CD4-positive, alpha-beta T cell (primary cell): ENCODE measurements around the gene TNS3. TPM values are rescaled to one million over a fixed set of nuclear protein-coding genes. Genes with fewer than 3 reads are reported as not detected.

Experiments used
- ATAC-seq: fragments of 200-7000 bp; cut with Tn5 transposase; one replicate; pipeline ENCODE4 v1.10.0; 2022; ENCODE audit warnings: mild to moderate bottlenecking; ENCODE audit not compliant: poor library complexity
- CTCF ChIA-PET: fragments of 350-600 bp; sonication (Branson Sonifier 250); formaldehyde crosslinking; loops from one replicate; lab custom pipeline; 2021; ENCODE audit warnings: antibody characterized with exemption, inconsistent platforms; lab: Charles Lee
- POLR2A ChIA-PET: fragments of 350-600 bp; sonication (Branson Sonifier 250); formaldehyde crosslinking; loops from one replicate; lab custom pipeline; 2021; ENCODE audit warnings: antibody characterized with exemption, inconsistent platforms; lab: Charles Lee
- DNase-seq, 14 experiments: peaks; one replicate each; pipeline ENCODE4 v3.0.0-alpha.2; 2013 to 2020; ENCODE audit warnings: mixed read lengths in 2 of 14
- H3K27ac ChIP-seq, 2 donors: one replicate each; pipeline versions ENCODE4 v1.5.1 to v1.7.0; 2013; ENCODE audit warnings: low read length in 2 of 2, low read depth in 1 of 2, mild to moderate bottlenecking in 1 of 2
- H3K27me3 ChIP-seq, 2 experiments: 1 replicate in 1 of 2; 2 replicates in 1 of 2; pipeline versions ENCODE4 v1.6.1 to v1.7.0; 2013; ENCODE audit warnings: low read length in 2 of 2, control low read depth in 1 of 2, mild to moderate bottlenecking in 1 of 2, moderate library complexity in 1 of 2; ENCODE audit not compliant: insufficient read depth in 2 of 2, control insufficient read depth in 1 of 2
- H3K36me3 ChIP-seq: one replicate; pipeline ENCODE4 v1.6.1; 2013; ENCODE audit warnings: low read length, control low read depth; ENCODE audit not compliant: insufficient read depth
- H3K4me1 ChIP-seq: one replicate; pipeline ENCODE4 v1.6.1; 2013; ENCODE audit warnings: low read length, control low read depth; ENCODE audit not compliant: insufficient read depth
- H3K4me3 ChIP-seq: one replicate; pipeline ENCODE4 v1.5.1; 2013; ENCODE audit warnings: mild to moderate bottlenecking, low read length, moderate library complexity
- H3K9me3 ChIP-seq, 2 experiments: 1 replicate in 1 of 2; 2 replicates in 1 of 2; pipeline versions ENCODE4 v1.6.1 to v1.7.0; 2013; ENCODE audit warnings: low read length in 2 of 2, mild to moderate bottlenecking in 2 of 2, control low read depth in 1 of 2, moderate library complexity in 1 of 2; ENCODE audit not compliant: control insufficient read depth in 1 of 2, insufficient read depth in 1 of 2
- H3K27ac Mint-ChIP-seq: one replicate; pipeline ENCODE4 v1.8.0; 2020; ENCODE audit warnings: mixed read lengths
- H3K27me3 Mint-ChIP-seq: one replicate; pipeline ENCODE4 v1.8.0; 2021; ENCODE audit warnings: mixed read lengths
- H3K36me3 Mint-ChIP-seq: one replicate; pipeline ENCODE4 v1.8.0; 2021; ENCODE audit warnings: low read depth, mixed read lengths
- H3K4me1 Mint-ChIP-seq: one replicate; pipeline ENCODE4 v1.8.0; 2021; ENCODE audit warnings: low read depth, mixed read lengths
- H3K4me3 Mint-ChIP-seq: one replicate; pipeline ENCODE4 v1.8.0; 2020; ENCODE audit warnings: mild to moderate bottlenecking, mixed read lengths
- H3K9me3 Mint-ChIP-seq: one replicate; pipeline ENCODE4 v1.8.0; 2020; ENCODE audit warnings: mixed read lengths
- intact Hi-C, 2 experiments: fragments of 100-400 bp; cut with DNase I in 1 of 2; cut with micrococcal nuclease in 1 of 2; formaldehyde crosslinking; loops; one replicate each; pipeline versions ENCODE4 v1.15.1 to v1.9.0; 2023 to 2025; cut with DNase I, micrococcal nuclease
- total RNA-seq, 174 experiments: library from RNA in 2 of 174; stranded (reverse) in 2 of 174; gene quantifications; one replicate each; pipeline ENCODE4 v1.2.3 and lab custom pipeline; 2021 to 2026
- TF ChIP-seq, protein P1 (sequence below): fragments of 200-600 bp; IDR thresholded peaks from one replicate; pipeline ENCODE4 v1.8.0; 2022; ENCODE audit warnings: antibody characterized with exemption, mild to moderate bottlenecking

Gene TNS3
- total RNA-seq, 2 experiments from 2014 or later = 0.16 to 0.47 TPM

DNA sequence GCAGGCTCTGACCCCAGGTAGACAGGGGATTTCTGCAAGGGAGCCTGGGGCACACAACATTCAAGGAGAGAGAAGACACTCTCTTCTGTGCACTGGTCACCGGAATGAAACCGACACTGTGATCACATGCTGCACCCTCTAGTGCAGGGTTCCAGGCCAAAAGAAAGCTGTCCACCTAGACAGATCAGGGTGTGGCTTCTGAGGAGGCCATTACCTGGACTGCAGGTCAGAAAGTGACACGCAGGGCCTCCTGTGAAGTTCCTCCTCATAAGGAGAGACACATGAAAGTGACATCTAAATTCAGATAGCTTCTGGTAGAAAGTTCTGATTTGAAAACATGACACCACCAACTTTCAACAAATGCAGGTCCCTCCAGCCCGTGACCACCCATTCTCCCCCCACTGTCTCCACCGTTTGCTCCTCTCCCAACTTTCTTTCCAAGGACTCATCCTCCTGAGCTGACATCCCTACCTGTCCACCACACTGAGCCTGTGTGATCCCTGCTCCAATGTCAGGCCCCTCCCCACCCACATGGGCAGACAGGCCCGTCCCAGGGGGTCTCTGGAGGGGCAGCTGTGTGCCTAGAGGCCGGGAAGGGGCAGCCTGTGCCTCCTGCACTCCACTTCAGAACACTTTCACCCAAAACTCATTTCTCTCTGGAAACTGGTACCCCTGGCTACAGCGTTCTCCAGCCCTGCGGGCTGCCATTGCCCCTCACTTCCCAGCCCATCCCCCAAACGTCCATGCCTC lies 198.0 kb downstream of the TNS3 start:
- CTCF ChIA-PET = no interaction called here

DNA sequence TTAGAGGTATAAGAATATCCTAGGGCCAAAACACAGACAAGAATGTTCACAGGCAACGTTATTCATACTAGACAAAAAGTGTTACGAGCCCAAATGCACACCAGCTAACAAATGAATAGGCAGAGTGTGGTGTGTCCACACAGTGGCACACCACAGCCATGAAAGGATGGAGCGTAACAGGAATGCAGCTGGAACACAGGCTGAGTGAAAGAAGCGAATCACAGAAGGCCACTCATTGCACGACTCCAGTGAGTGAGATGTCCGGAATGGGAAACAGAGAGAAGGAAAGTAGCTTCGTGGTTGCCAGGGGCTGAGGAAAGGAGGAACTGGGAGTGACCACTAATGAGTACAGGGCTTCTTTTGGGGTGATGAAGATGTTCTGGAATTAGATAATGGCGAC lies 198.8 kb downstream of the TNS3 start:
- H3K36me3 Mint-ChIP-seq = no peaks in the 10 kb centered on the region
- Histone ChIP-seq H3K4me3 (no peak overlapping the region), H3K36me3 (no peaks in the 10 kb centered on the region), H3K4me1 (no peaks in the 10 kb centered on the region), H3K27me3 (no peaks in the 10 kb centered on the region), H3K27ac (no peak overlapping the region), H3K9me3 (peaks cover 0 to 15% of the 10 kb centered on the region in 2 experiments)
- H3K4me1 Mint-ChIP-seq = no peaks in the 10 kb centered on the region
- no peak overlapping the region for H3K4me3 Mint-ChIP-seq
- H3K9me3 Mint-ChIP-seq = no peaks in the 10 kb centered on the region
- POLR2A ChIA-PET = no interaction called here
- no peak for DNase-seq
- intact Hi-C loops = no loop called here
- peaks cover 6% of the 10 kb centered on the region for H3K27me3 Mint-ChIP-seq
- no peak for ATAC-seq
- no peak overlapping the region for H3K27ac Mint-ChIP-seq
- CTCF ChIA-PET = no interaction called here
- TF ChIP-seq, protein P1, sequence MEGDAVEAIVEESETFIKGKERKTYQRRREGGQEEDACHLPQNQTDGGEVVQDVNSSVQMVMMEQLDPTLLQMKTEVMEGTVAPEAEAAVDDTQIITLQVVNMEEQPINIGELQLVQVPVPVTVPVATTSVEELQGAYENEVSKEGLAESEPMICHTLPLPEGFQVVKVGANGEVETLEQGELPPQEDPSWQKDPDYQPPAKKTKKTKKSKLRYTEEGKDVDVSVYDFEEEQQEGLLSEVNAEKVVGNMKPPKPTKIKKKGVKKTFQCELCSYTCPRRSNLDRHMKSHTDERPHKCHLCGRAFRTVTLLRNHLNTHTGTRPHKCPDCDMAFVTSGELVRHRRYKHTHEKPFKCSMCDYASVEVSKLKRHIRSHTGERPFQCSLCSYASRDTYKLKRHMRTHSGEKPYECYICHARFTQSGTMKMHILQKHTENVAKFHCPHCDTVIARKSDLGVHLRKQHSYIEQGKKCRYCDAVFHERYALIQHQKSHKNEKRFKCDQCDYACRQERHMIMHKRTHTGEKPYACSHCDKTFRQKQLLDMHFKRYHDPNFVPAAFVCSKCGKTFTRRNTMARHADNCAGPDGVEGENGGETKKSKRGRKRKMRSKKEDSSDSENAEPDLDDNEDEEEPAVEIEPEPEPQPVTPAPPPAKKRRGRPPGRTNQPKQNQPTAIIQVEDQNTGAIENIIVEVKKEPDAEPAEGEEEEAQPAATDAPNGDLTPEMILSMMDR = no peak

More for the DNA sequence above, 198.0 kb downstream of the TNS3 start:
- H3K4me1 Mint-ChIP-seq = no peaks in the 10 kb centered on the region
- no peaks in the 10 kb centered on the region for H3K27me3 ChIP-seq
- no peak overlapping the region for H3K27ac Mint-ChIP-seq
- DNase-seq = no peak
- H3K4me3 ChIP-seq = no peak overlapping the region
- no peak overlapping the region for H3K27ac ChIP-seq
- H3K36me3 Mint-ChIP-seq = no peaks in the 10 kb centered on the region
- H3K9me3 Mint-ChIP-seq = no peaks in the 10 kb centered on the region
- intact Hi-C loops = no loop called here
- no peak for ATAC-seq
- no peak overlapping the region for H3K4me3 Mint-ChIP-seq
- POLR2A ChIA-PET = no interaction called here
- H3K36me3 ChIP-seq = no peaks in the 10 kb centered on the region
- peaks cover 6% of the 10 kb centered on the region for H3K27me3 Mint-ChIP-seq
- TF ChIP-seq, protein P1 = no peak
- H3K9me3 ChIP-seq = peaks cover 0 to 15% of the 10 kb centered on the region in 2 experiments
- H3K4me1 ChIP-seq = no peaks in the 10 kb centered on the region

DNA sequence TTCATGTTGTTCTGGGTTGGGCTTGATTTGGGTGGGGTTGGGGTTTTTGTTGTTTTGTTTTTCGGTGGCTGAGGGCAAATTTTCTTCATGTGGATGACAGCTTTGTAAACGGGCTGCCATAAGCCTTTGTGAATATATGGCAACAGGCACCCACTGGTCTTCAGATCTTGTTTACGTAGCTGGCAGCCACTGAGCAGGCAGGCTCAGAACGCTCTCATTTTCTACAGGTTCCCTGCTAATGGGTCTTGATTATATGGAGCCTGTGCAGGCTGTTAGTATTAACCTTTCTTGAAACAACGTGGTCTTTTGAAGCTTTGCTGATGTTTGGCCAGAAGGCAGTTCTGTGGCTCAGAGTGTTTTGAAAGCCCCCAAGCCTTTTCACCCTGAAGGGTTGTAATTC lies 199.7 kb downstream of the TNS3 start:
- no peak overlapping the region for H3K27ac ChIP-seq
- DNase-seq (no peak), ATAC-seq (no peak)

More for the DNA sequence above, 199.7 kb downstream of the TNS3 start:
- ChIA-PET CTCF (no interaction called here), POLR2A (no interaction called here)
- no peaks in the 10 kb centered on the region for H3K36me3 ChIP-seq
- no peak overlapping the region for H3K4me3 ChIP-seq
- Mint-ChIP-seq H3K27me3 (peaks cover 6% of the 10 kb centered on the region), H3K36me3 (no peaks in the 10 kb centered on the region), H3K9me3 (no peaks in the 10 kb centered on the region), H3K27ac (no peak overlapping the region), H3K4me1 (no peaks in the 10 kb centered on the region), H3K4me3 (no peak overlapping the region)
- no peaks in the 10 kb centered on the region for H3K4me1 ChIP-seq
- H3K27me3 ChIP-seq = no peaks in the 10 kb centered on the region
- intact Hi-C loops = no loop called here
- H3K9me3 ChIP-seq = peaks cover 0 to 15% of the 10 kb centered on the region in 2 experiments
- TF ChIP-seq, protein P1 = no peak
